ENCODE results near the gene TMEM273. TPM values are rescaled to one million over a fixed set of nuclear protein-coding genes. Genes with fewer than 3 reads are reported as not detected.

TMEM273 gene
- total RNA-seq: not detected in 2 replicates

GRCh38 chr10:49187950-49188761 lies at the start of gene TMEM273:
Gene TMEM273 (minus strand): TSS chr10:49188391. CDS start chr10:49188336, 55 bp downstream.

GRCh38 chr10:49133706-49134248 lies 54.4 kb downstream of the TMEM273 start, which contains the start of gene FAM170B:
Gene FAM170B (minus strand): TSS chr10:49134021. CDS start chr10:49133918, 103 bp downstream.

GRCh38 chr10:49115015-49115795 lies 73.0 kb downstream of the TMEM273 start, which contains the start of gene VSTM4:
Gene VSTM4 (minus strand): TSS chr10:49115522. CDS start chr10:49115485, 37 bp downstream.

Other genes with a start within 250 kb of the TMEM273 start
- under 0.01 and 0.29 TPM in 2 replicates for gene LRRC18, start 248.6 kb downstream of the TMEM273 start, total RNA-seq
- gene VSTM4, start 72.9 kb downstream of the TMEM273 start, total RNA-seq: 8.7 and 11.1 TPM in 2 replicates
- gene FAM170B, start 54.4 kb downstream of the TMEM273 start, total RNA-seq: not detected in 2 replicates
- not detected in 2 replicates for gene C10orf71, start 110.8 kb upstream of the TMEM273 start, total RNA-seq
- gene DRGX, start 207.7 kb upstream of the TMEM273 start, total RNA-seq: not detected in 2 replicates

Measured in smooth muscle cell of trachea (primary cell).